Testis (tissue), 2 donors: ENCODE results near the gene MMP15.

Experiments used
- POLR2A ChIP-seq: fragments of 450-650 bp; IDR thresholded peaks from one replicate; pipeline ENCODE4 v1.6.1; 2017; ENCODE audit warnings: antibody characterized with exemption, mild to moderate bottlenecking, moderate library complexity
- TF ChIP-seq, protein P1 (sequence below), 3 experiments: fragments of 450-650 bp in 2 of 3; fragments of 200-600 bp in 1 of 3; sonication (generic) in 1 of 3; IDR thresholded peaks; one replicate each; pipeline ENCODE4 v1.5.1; 2016 to 2019; ENCODE audit warnings: antibody characterized with exemption in 3 of 3, mild to moderate bottlenecking in 2 of 3, moderate library complexity in 1 of 3

DNA sequence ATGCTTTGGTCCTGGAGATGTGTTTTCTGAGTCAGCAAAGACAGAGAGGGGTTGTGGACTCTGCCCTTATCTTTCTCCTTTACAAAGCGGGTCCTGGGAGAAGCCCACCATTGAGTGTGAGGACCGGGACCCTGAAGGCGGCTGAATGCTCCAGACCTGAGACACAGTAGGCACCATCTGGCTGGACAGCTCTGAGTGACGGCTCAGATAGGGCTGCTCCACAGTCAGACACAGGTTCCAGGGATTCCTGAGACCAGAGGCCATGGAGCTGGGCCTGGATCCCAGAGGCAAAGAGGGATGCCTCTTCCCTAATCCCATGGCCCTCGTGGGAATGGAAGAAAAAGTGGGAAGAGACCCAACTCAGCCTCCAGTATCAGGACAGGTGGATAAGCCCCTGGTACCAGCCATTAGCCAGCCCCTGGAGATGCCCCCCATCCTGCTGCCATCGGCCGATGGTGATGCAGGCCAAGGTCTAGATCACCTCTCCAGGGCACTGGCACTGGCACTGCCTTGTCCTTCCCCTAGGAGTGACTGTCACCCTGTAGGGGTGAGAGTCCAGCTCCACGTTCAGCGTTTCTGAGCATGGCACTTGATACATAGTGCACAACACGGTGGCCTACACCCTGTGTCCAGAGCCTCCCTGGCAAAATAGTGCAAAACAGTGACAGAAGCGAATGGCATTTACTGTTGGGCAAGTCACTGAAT is 4.7 kb downstream of the MMP15 start:
- no peak for TF ChIP-seq POLR2A
- TF ChIP-seq, protein P1, sequence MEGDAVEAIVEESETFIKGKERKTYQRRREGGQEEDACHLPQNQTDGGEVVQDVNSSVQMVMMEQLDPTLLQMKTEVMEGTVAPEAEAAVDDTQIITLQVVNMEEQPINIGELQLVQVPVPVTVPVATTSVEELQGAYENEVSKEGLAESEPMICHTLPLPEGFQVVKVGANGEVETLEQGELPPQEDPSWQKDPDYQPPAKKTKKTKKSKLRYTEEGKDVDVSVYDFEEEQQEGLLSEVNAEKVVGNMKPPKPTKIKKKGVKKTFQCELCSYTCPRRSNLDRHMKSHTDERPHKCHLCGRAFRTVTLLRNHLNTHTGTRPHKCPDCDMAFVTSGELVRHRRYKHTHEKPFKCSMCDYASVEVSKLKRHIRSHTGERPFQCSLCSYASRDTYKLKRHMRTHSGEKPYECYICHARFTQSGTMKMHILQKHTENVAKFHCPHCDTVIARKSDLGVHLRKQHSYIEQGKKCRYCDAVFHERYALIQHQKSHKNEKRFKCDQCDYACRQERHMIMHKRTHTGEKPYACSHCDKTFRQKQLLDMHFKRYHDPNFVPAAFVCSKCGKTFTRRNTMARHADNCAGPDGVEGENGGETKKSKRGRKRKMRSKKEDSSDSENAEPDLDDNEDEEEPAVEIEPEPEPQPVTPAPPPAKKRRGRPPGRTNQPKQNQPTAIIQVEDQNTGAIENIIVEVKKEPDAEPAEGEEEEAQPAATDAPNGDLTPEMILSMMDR (IDR thresholded peaks at IDR 0.05) = no peak
